Naive B cell (primary cell): ENCODE measurements around the gene ASB4. TPM values are rescaled to one million over a fixed set of nuclear protein-coding genes. Genes with fewer than 3 reads are reported as not detected.
A peak's percentile ranks its signal among the peaks of the same experiment; 100 is the strongest.
"Not testable (repeated sequence)": the region's sequence is repeated elsewhere in the genome, so short reads cannot be mapped to it uniquely, and the experiment has no call there.

Experiments used
- ATAC-seq, 2 donors: fragments of 150-1000 bp; cut with Tn5 transposase; 2 replicates each; pipeline ENCODE4 v1.10.0; 2021; ENCODE audit warnings: low read depth in 2 of 2, mild to moderate bottlenecking in 2 of 2, moderate library complexity in 2 of 2
- DNase-seq: peaks from one replicate; pipeline ENCODE4 v3.0.0; 2022
- H3K27ac Mint-ChIP-seq, 6 donors: one replicate each; pipeline ENCODE4 v1.8.0; 2020 to 2022; ENCODE audit warnings: mild to moderate bottlenecking in 6 of 6, mixed read lengths in 6 of 6, moderate library complexity in 5 of 6, inconsistent platforms in 2 of 6
- H3K27me3 Mint-ChIP-seq, 3 donors: one replicate each; pipeline ENCODE4 v1.8.0; 2021 to 2022; ENCODE audit warnings: mixed read lengths in 3 of 3, mild to moderate bottlenecking in 1 of 3
- H3K36me3 Mint-ChIP-seq, 2 donors: one replicate each; pipeline ENCODE4 v1.8.0; 2020 to 2022; ENCODE audit warnings: mixed read lengths in 2 of 2, inconsistent platforms in 1 of 2, mild to moderate bottlenecking in 1 of 2
- H3K4me1 Mint-ChIP-seq, 3 donors: one replicate each; pipeline ENCODE4 v1.8.0; 2020 to 2022; ENCODE audit warnings: mixed read lengths in 3 of 3, inconsistent platforms in 1 of 3, mild to moderate bottlenecking in 1 of 3, moderate library complexity in 1 of 3
- H3K4me3 Mint-ChIP-seq, 8 donors: one replicate each; pipeline ENCODE4 v1.8.0; 2020 to 2022; ENCODE audit warnings: mild to moderate bottlenecking in 8 of 8, mixed read lengths in 8 of 8, moderate library complexity in 8 of 8, inconsistent platforms in 2 of 8
- H3K9me3 Mint-ChIP-seq, 7 donors: one replicate each; pipeline ENCODE4 v1.8.0; 2020 to 2022; ENCODE audit warnings: mixed read lengths in 7 of 7, mild to moderate bottlenecking in 5 of 7, inconsistent platforms in 2 of 7, moderate library complexity in 1 of 7
- polyA plus RNA-seq, 6 donors: library from polyadenylated mRNA; unstranded; fragments of 300-500 nt; fragmentation: Illumina TruSeq; gene quantifications; one replicate each; pipeline ENCODE4 v1.2.3, GENCODE V29; 2021; ENCODE audit warnings: low read depth in 6 of 6

The ASB4 gene
- polyA plus RNA-seq, 6 donors from 2014 or later = not detected

GRCh38 chr7:95491201-95491600 lies 5.5 kb downstream of the ASB4 start:
- no peaks in the 10 kb centered on the region for H3K4me1 Mint-ChIP-seq
- H3K27ac Mint-ChIP-seq = no peak overlapping the region
- H3K4me3 Mint-ChIP-seq = no peak overlapping the region
- ATAC-seq = no peak
- H3K27me3 Mint-ChIP-seq = peaks cover 0 to 8% (median 0%) of the 10 kb centered on the region in 3 donors
- H3K36me3 Mint-ChIP-seq = no peaks in the 10 kb centered on the region
- DNase-seq = no peak
- H3K9me3 Mint-ChIP-seq = no peaks in the 10 kb centered on the region

DNA sequence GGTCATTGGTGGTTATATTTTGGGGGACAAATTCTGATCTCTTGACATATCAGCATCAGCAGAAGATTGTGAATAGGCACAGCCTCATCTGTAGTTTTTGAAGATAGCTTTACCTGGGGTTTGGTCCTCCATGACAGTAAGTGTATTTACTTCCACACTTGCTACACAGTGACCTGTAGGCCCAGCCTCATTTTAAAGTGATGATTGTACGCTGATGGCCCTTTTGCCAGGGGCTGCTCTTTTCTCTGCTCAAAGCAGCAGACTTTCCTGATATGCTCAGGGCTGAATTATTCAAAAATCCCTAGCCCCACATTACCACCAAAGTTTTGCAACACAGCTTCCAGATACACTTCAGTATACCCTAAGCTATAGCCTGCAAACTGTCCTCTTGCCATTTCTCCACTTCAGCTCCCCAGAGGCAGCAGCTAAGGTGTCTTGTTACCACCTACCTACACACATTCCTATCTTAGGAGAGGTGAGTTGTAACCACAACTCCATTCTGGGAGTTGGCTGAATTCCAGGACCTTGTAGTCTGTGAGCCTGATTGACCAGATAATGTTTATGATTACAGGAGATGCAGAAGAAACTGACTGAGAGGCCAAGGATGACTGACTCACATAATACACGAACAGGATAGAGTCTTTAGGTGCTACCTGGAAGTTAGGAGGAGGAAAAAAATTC lies 6.0 kb downstream of the ASB4 start:
- H3K4me3 Mint-ChIP-seq = no peak overlapping the region
- no peaks in the 10 kb centered on the region for H3K36me3 Mint-ChIP-seq
- peaks cover 0 to 8% (median 0%) of the 10 kb centered on the region in 3 donors for H3K27me3 Mint-ChIP-seq
- no peaks in the 10 kb centered on the region for H3K4me1 Mint-ChIP-seq
- DNase-seq = no peak
- no peak overlapping the region for H3K27ac Mint-ChIP-seq
- ATAC-seq = no peak
- no peaks in the 10 kb centered on the region for H3K9me3 Mint-ChIP-seq

DNA sequence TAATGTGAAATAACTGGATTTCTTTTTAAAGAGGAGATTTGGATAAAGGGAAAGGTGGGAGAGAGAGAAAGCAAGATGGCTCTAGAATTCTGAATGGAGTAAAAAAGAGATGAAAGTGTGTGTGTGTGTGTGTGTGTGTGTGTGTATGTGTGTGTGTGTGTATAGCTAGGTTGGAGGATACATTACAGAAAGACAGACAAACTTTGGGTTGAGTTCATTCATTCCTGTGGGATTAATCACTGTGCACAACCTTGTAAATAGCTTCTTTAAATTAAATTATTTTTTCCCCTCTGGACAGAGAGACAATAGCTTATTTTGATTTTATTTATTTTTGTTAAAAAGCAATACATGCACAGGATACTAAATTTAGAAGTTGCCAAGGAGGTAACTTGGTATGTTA lies 7.5 kb downstream of the ASB4 start:
- no peak for DNase-seq
- H3K9me3 Mint-ChIP-seq = no peaks in the 10 kb centered on the region
- peaks cover 0 to 8% (median 5%) of the 10 kb centered on the region in 3 donors for H3K27me3 Mint-ChIP-seq
- no peaks in the 10 kb centered on the region for H3K36me3 Mint-ChIP-seq
- H3K4me3 Mint-ChIP-seq = no peak overlapping the region
- ATAC-seq = no peak
- H3K27ac Mint-ChIP-seq = no peak overlapping the region
- no peaks in the 10 kb centered on the region for H3K4me1 Mint-ChIP-seq

DNA sequence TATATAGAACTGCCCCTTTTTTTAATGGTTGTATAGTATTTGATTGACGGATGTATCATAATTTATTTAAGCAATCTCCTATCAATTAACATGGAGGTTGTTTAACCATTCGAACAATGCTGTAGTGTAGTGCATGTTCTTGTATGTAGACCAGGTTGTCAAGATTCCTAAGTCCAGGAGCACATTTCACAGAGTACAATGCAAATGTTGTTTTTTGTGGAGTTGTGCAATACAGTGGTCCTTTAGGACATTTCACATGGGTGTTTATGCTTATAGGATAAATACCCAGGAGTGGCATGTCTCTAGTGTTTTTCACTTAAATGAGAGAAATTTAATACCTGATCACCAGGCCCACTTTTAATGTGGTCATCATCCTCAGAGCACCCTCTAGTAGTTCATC lies 8.1 kb downstream of the ASB4 start:
- Mint-ChIP-seq H3K27me3 (peaks cover 0 to 8% (median 5%) of the 10 kb centered on the region in 3 donors), H3K9me3 (no peaks in the 10 kb centered on the region), H3K4me3 (no peak overlapping the region), H3K27ac (no peak overlapping the region), H3K4me1 (no peaks in the 10 kb centered on the region), H3K36me3 (no peaks in the 10 kb centered on the region)
- no peak for ATAC-seq
- DNase-seq = no peak

GRCh38 chr7:95501261-95501832 lies 15.6 kb downstream of the ASB4 start:
- Mint-ChIP-seq H3K27ac (peak overlapping the region in 3 of 6 donors; percentile 8 to 68 (median 11)), H3K9me3 (peaks cover 0 to 1% (median 0%) of the 10 kb centered on the region in 7 donors), H3K27me3 (peaks cover 0 to 5% (median 4%) of the 10 kb centered on the region in 3 donors), H3K36me3 (no peaks in the 10 kb centered on the region), H3K4me3 (no peak overlapping the region), H3K4me1 (peaks cover 0 to 2% (median 0%) of the 10 kb centered on the region in 3 donors)
- ATAC-seq (peak; percentile 63 to 67), DNase-seq (no peak)

DNA sequence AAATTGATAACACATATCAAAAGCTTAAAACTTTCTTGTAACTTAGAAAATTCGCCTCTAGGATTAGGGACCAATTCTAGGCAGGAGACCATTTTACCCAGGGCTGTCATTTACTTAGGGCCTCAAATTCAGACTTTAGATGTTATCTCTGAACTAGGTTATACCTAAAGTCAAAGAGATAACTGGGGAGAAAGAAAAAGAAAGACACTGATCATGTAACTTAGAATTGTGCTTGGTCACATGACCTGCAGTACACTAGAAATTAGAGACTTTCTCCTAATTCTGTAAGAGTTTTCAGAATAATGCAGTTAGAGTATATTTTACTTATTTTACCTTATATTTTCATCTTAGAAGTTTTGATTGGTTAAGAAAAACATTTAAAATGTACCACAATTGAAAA lies 16.7 kb downstream of the ASB4 start:
- H3K4me1 Mint-ChIP-seq = peaks cover 0 to 2% (median 0%) of the 10 kb centered on the region in 3 donors
- DNase-seq (no peak), ATAC-seq (no peak)
- peaks cover 0 to 4% (median 0%) of the 10 kb centered on the region in 3 donors for H3K27me3 Mint-ChIP-seq
- no peak overlapping the region for H3K4me3 Mint-ChIP-seq
- H3K36me3 Mint-ChIP-seq = no peaks in the 10 kb centered on the region
- H3K27ac Mint-ChIP-seq = no peak overlapping the region
- H3K9me3 Mint-ChIP-seq = peaks cover 0 to 1% (median 0%) of the 10 kb centered on the region in 7 donors

DNA sequence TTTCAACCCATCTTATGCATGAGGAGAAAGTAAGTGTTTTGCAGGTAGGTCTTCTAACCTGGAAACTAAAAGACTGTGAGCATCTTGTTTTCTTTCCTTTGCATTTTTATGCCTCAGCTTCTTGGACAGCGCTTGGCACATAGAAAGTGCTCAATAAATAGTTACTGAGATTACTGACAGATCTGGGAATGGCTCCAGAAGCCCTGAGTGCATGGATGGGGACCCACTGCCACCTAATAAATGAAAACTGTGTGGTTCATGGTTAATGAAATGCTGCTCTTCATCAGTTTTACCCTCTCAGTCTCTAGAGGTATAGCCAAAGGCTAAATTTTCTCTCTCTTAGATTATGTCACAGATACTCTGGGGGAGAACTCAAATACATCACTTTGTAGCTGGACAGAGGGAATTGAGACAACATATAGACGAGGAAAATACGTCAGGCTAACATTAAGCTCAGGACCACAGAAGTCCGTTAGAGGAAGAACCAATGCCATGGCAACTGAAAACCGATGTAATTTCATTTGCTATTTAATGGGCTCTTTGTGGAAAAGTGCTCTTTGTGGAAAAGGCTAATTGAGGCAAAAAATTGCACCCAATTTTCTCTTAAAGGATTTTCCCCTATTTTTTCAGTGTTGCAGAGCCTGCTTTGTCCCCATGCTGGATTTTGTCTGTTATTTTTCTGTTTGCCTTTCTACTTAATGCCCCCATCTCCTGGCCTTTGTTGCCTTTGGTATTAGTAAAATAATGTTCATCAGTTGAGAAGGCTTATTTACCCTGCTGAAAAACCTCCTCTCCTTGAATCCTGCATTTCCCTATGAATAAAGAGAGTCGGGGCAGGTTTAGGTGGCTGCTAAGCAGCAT lies 17.8 kb downstream of the ASB4 start:
- H3K4me1 Mint-ChIP-seq = peaks cover 0 to 2% (median 0%) of the 10 kb centered on the region in 3 donors

DNA sequence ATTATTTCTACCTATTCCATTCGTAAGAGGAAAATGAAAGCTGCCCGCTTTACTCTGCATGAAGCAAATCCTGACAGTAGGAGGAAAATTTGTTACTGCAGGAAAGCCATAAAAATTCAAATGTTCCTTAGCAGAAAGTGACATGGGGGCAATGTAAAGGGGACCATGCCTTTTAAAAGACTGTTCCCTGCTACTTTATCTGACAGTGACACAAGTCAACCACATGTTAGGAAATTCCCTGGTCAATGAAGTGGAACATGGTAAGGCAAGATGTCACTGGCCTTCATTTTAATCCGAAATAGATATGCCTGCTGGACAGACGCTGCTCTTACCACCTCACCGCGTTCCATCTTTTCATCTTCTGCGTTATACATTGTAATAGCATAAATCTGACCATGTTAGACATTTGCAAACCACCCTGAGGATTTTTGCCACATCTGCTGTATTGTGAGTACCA lies 18.4 kb downstream of the ASB4 start:
- H3K4me1 Mint-ChIP-seq, H3K27ac Mint-ChIP-seq: not testable (repeated sequence)

More for the DNA sequence above, 17.8 kb downstream of the ASB4 start:
- H3K36me3 Mint-ChIP-seq = no peaks in the 10 kb centered on the region
- DNase-seq = no peak
- peaks cover 0 to 1% (median 0%) of the 10 kb centered on the region in 7 donors for H3K9me3 Mint-ChIP-seq
- no peak overlapping the region for H3K27ac Mint-ChIP-seq
- H3K27me3 Mint-ChIP-seq = peaks cover 0 to 4% (median 0%) of the 10 kb centered on the region in 3 donors
- ATAC-seq = no peak
- no peak overlapping the region for H3K4me3 Mint-ChIP-seq

GRCh38 chr7:95508780-95509179 lies 23.0 kb downstream of the ASB4 start:
- no peak overlapping the region for H3K4me3 Mint-ChIP-seq

More for the DNA sequence above, 18.4 kb downstream of the ASB4 start:
- H3K36me3 Mint-ChIP-seq, DNase-seq, H3K9me3 Mint-ChIP-seq, H3K27me3 Mint-ChIP-seq, ATAC-seq, H3K4me3 Mint-ChIP-seq: not testable (repeated sequence)

GRCh38 chr7:95509199-95509598 lies 23.5 kb downstream of the ASB4 start:
- no peak for ATAC-seq
- Mint-ChIP-seq H3K36me3 (no peaks in the 10 kb centered on the region), H3K27me3 (peaks cover 0 to 7% (median 3%) of the 10 kb centered on the region in 3 donors), H3K4me1 (peaks cover 0 to 4% (median 3%) of the 10 kb centered on the region in 3 donors), H3K27ac (no peak overlapping the region), H3K9me3 (no peaks in the 10 kb centered on the region), H3K4me3 (no peak overlapping the region)
- DNase-seq = no peak

More at GRCh38 chr7:95508780-95509179, 23.0 kb downstream of the ASB4 start:
- Mint-ChIP-seq H3K4me1 (peaks cover 0 to 4% (median 3%) of the 10 kb centered on the region in 3 donors), H3K27ac (no peak overlapping the region), H3K36me3 (no peaks in the 10 kb centered on the region), H3K27me3 (peaks cover 0 to 2% (median under 1%) of the 10 kb centered on the region in 3 donors), H3K9me3 (no peaks in the 10 kb centered on the region)
- no peak for ATAC-seq
- DNase-seq = no peak

DNA sequence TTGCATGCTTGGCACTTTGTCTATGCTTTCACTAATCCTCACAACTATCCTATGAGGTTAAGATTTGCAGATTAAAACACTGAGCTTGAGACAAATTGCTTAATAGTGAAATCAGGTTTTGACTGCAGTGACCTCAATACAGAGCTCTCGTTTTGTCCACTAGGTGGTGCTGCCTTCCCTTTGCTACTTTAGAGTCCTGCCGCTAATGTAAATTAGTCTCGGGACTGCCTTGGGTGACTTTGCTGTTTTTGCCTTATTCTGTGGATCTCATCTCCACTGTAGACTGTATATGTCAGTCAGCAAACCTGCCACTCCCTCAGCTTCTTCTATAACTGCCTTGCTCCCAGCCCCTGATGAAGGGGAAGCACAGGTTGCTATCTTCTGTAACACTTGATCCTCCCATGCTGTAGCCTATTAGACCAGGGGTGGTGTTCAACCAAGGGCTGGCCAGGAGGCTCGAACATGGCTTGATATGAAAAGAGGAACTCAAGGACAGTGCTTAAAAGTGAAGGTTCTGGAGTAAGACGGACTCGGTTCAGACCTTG lies 26.0 kb downstream of the ASB4 start:
- peaks cover 0 to 4% (median 3%) of the 10 kb centered on the region in 3 donors for H3K4me1 Mint-ChIP-seq
- H3K36me3 Mint-ChIP-seq = no peaks in the 10 kb centered on the region
- ATAC-seq = peak; percentile 88 to 89
- peak overlapping the region in 1 of 8 donors; percentile 34 for H3K4me3 Mint-ChIP-seq
- H3K27ac Mint-ChIP-seq = no peak overlapping the region
- peaks cover 3 to 18% (median 8%) of the 10 kb centered on the region in 3 donors for H3K27me3 Mint-ChIP-seq
- DNase-seq = peak; percentile 63
- H3K9me3 Mint-ChIP-seq = no peaks in the 10 kb centered on the region

- Mint-ChIP-seq H3K27me3 (peaks cover 3 to 20% (median 8%) of the 10 kb centered on the region in 3 donors), H3K9me3 (no peaks in the 10 kb centered on the region), H3K4me3 (no peak overlapping the region), H3K4me1 (no peaks in the 10 kb centered on the region), H3K36me3 (no peaks in the 10 kb centered on the region), H3K27ac (no peak overlapping the region)
- ATAC-seq = no peak
- DNase-seq = no peak
These were observed 31.7 kb downstream of the ASB4 start for GRCh38 chr7:95517458-95517857.

- no peaks in the 10 kb centered on the region for H3K9me3 Mint-ChIP-seq
These were observed 32.1 kb downstream of the ASB4 start for GRCh38 chr7:95517870-95518269.

More at GRCh38 chr7:95517870-95518269, 32.1 kb downstream of the ASB4 start:
- no peak overlapping the region for H3K4me3 Mint-ChIP-seq
- DNase-seq (no peak), ATAC-seq (no peak)
- H3K27me3 Mint-ChIP-seq = peaks cover 3 to 24% (median 8%) of the 10 kb centered on the region in 3 donors
- H3K27ac Mint-ChIP-seq = no peak overlapping the region
- no peaks in the 10 kb centered on the region for H3K4me1 Mint-ChIP-seq
- no peaks in the 10 kb centered on the region for H3K36me3 Mint-ChIP-seq
